H1 (cell line): Measurements from ENCODE around the gene MARS1. TPM values are rescaled to one million over a fixed set of nuclear protein-coding genes. Genes with fewer than 3 reads are reported as not detected.

Experiments
- CTCF ChIA-PET: fragments of 300-600 bp; sonication (Branson Sonifier 250); formaldehyde crosslinking; loops from one replicate; lab custom pipeline; 2021; ENCODE audit not compliant: partially characterized antibody; lab: Charles Lee
- POLR2A ChIA-PET: fragments of 300-600 bp; sonication (Branson Sonifier 250); formaldehyde crosslinking; loops from one replicate; lab custom pipeline; 2021; ENCODE audit warnings: inconsistent platforms; ENCODE audit not compliant: partially characterized antibody; lab: Charles Lee
- DNase-seq, 2 experiments: peaks; one replicate each; pipeline versions ENCODE4 v3.0.0 to v3.0.0-alpha.2; 2010 to 2022; ENCODE audit warnings: low spot score in 2 of 2, low read depth in 1 of 2, mixed read lengths in 1 of 2
- FAIRE-seq: peaks from 2 replicates; lab custom pipeline; 2011; peaks lifted over from hg19 to GRCh38; lab: Jason Lieb, UNC
- H2AFZ ChIP-seq: 2 replicates; pipeline ENCODE4 v1.8.1; 2012; ENCODE audit warnings: low read length, inconsistent platforms
- H2AK5ac ChIP-seq: 2 replicates; pipeline ENCODE4 v1.6.1; 2013; ENCODE audit warnings: low read depth, low read length
- H2BK120ac ChIP-seq: replicated peaks from 2 replicates; pipeline ENCODE3; 2013; ENCODE audit warnings: low read depth, low read length, inconsistent platforms
- H2BK12ac ChIP-seq: 2 replicates; pipeline ENCODE4 v1.6.1; 2013; ENCODE audit warnings: low read depth, low read length
- H2BK15ac ChIP-seq: 2 replicates; pipeline ENCODE4 v1.6.1; 2013; ENCODE audit warnings: low read length
- H2BK20ac ChIP-seq: 2 replicates; pipeline ENCODE4 v1.6.1; 2013; ENCODE audit warnings: low read length
- H2BK5ac ChIP-seq: 2 replicates; pipeline ENCODE4 v1.6.1; 2013; ENCODE audit warnings: low read depth, low read length
- H3K14ac ChIP-seq: 2 replicates; pipeline ENCODE4 v1.6.1; 2013; ENCODE audit warnings: inconsistent platforms; ENCODE audit not compliant: insufficient read length
- H3K18ac ChIP-seq: 2 replicates; pipeline ENCODE4 v1.6.1; 2013; ENCODE audit warnings: low read length; ENCODE audit errors: extremely low read depth
- H3K23ac ChIP-seq: 2 replicates; pipeline ENCODE4 v1.6.1; 2013; ENCODE audit warnings: inconsistent platforms; ENCODE audit not compliant: insufficient read length
- H3K23me2 ChIP-seq: 2 replicates; pipeline ENCODE4 v1.6.1; 2013; ENCODE audit warnings: low read depth, low read length
- H3K27ac ChIP-seq: 2 replicates; pipeline ENCODE4 v1.6.1; 2011; ENCODE audit warnings: low read depth, low read length, inconsistent platforms
- H3K27me3 ChIP-seq, 4 experiments: replicated peaks in 1 of 4; 1 replicate in 1 of 4; 2 replicates in 3 of 4; pipeline versions ENCODE4 v1.6.1 to v1.8.1; 2011 to 2013; ENCODE audit warnings: low read length in 3 of 4, mild to moderate bottlenecking in 3 of 4, inconsistent platforms in 2 of 4, mixed read lengths in 2 of 4, moderate library complexity in 1 of 4; ENCODE audit not compliant: control insufficient read depth in 3 of 4, insufficient read depth in 3 of 4; ENCODE audit errors: extremely low read depth in 1 of 4
- H3K36me3 ChIP-seq, 4 experiments: 2 replicates each; pipeline versions ENCODE4 v1.6.1 to v1.8.1; 2011 to 2013; ENCODE audit warnings: mild to moderate bottlenecking in 4 of 4, low read length in 3 of 4, moderate library complexity in 2 of 4, control low read depth in 1 of 4, inconsistent platforms in 1 of 4; ENCODE audit not compliant: insufficient read depth in 4 of 4, control insufficient read depth in 2 of 4
- H3K4ac ChIP-seq: replicated peaks from 2 replicates; pipeline ENCODE3; 2013; ENCODE audit warnings: low read length, low read depth, mixed read lengths, inconsistent platforms; ENCODE audit not compliant: insufficient read length
- H3K4me1 ChIP-seq, 4 experiments: replicated peaks in 1 of 4; 1 replicate in 1 of 4; 2 replicates in 3 of 4; pipeline versions ENCODE4 v1.6.1 to v1.8.1; 2011 to 2013; ENCODE audit warnings: low read length in 3 of 4, inconsistent platforms in 2 of 4, mixed read lengths in 1 of 4; ENCODE audit not compliant: insufficient read depth in 4 of 4, control insufficient read depth in 3 of 4
- H3K4me2 ChIP-seq, 2 experiments: 2 replicates each; pipeline versions ENCODE4 v1.6.1 to v1.8.1; 2011 to 2013; ENCODE audit warnings: low read depth in 2 of 2, low read length in 2 of 2, control low read depth in 1 of 2, inconsistent platforms in 1 of 2, mild to moderate bottlenecking in 1 of 2; ENCODE audit not compliant: insufficient read depth in 1 of 2
- H3K4me3 ChIP-seq, 4 experiments: fragments of 200-600, 300-600 bp in 1 of 4; sonication (generic), shearing (Covaris generic), sonication (Bioruptor Twin) in 1 of 4; 2 replicates each; pipeline versions ENCODE4 v1.5.1 to v1.8.1; 2011 to 2016; ENCODE audit warnings: low read length in 4 of 4, low read depth in 3 of 4, control low read depth in 2 of 4, inconsistent platforms in 2 of 4, mild to moderate bottlenecking in 2 of 4, mixed read lengths in 1 of 4, moderate library complexity in 1 of 4; ENCODE audit not compliant: insufficient read depth in 2 of 4; ENCODE audit errors: extremely low read depth in 1 of 4
- H3K56ac ChIP-seq: replicated peaks from 2 replicates; pipeline ENCODE3; 2013; ENCODE audit warnings: low read depth, mild to moderate bottlenecking, mixed read lengths, low read length, inconsistent platforms; ENCODE audit not compliant: insufficient read length
- H3K79me1 ChIP-seq: 2 replicates; pipeline ENCODE4 v1.6.1; 2013; ENCODE audit warnings: low read depth, low read length, control low read depth
- H3K79me2 ChIP-seq, 2 experiments: 2 replicates each; pipeline versions ENCODE4 v1.6.1 to v1.8.1; 2012 to 2013; ENCODE audit warnings: low read length in 2 of 2, mild to moderate bottlenecking in 2 of 2, inconsistent platforms in 1 of 2; ENCODE audit not compliant: insufficient read depth in 2 of 2, control insufficient read depth in 1 of 2
- H3K9ac ChIP-seq, 4 experiments: replicated peaks in 1 of 4; 1 replicate in 1 of 4; 2 replicates in 3 of 4; pipeline versions ENCODE4 v1.6.1 to v1.8.1; 2011 to 2013; ENCODE audit warnings: low read depth in 3 of 4, low read length in 3 of 4, control low read depth in 2 of 4, mild to moderate bottlenecking in 2 of 4, moderate library complexity in 2 of 4, inconsistent platforms in 1 of 4; ENCODE audit errors: extremely low read depth in 1 of 4
- H3K9me3 ChIP-seq, 2 experiments: 2 replicates each; pipeline versions ENCODE4 v1.6.1 to v1.8.1; 2012 to 2013; ENCODE audit warnings: mild to moderate bottlenecking in 2 of 2, moderate library complexity in 2 of 2, control low read depth in 1 of 2, inconsistent platforms in 1 of 2, low read depth in 1 of 2, low read length in 1 of 2, mixed read lengths in 1 of 2; ENCODE audit not compliant: insufficient read depth in 2 of 2
- H4K20me1 ChIP-seq, 2 experiments: replicated peaks in 1 of 2; 2 replicates each; pipeline versions ENCODE3 to v1.8.1; 2011 to 2013; ENCODE audit warnings: inconsistent platforms in 2 of 2, low read length in 2 of 2, mild to moderate bottlenecking in 1 of 2; ENCODE audit not compliant: insufficient read depth in 2 of 2, control insufficient read depth in 1 of 2
- H4K5ac ChIP-seq: 2 replicates; pipeline ENCODE4 v1.6.1; 2013; ENCODE audit warnings: low read length, low read depth, mixed read lengths, inconsistent platforms; ENCODE audit not compliant: insufficient read length
- H4K8ac ChIP-seq: 2 replicates; pipeline ENCODE4 v1.8.0; 2013; ENCODE audit warnings: mild to moderate bottlenecking, moderate library complexity, low read length, inconsistent platforms; ENCODE audit not compliant: insufficient read depth; ENCODE audit errors: extremely low read depth
- H4K91ac ChIP-seq: replicated peaks from 2 replicates; pipeline ENCODE3; 2013; ENCODE audit warnings: low read length, mixed read lengths, inconsistent platforms; ENCODE audit not compliant: insufficient read length
- ATF3 ChIP-seq: IDR thresholded peaks from 2 replicates; pipeline ENCODE4 v1.6.1; 2011; ENCODE audit warnings: low read depth, mild to moderate bottlenecking, low read length; ENCODE audit not compliant: insufficient read depth
- CHD2 ChIP-seq: IDR thresholded peaks from 2 replicates; pipeline ENCODE4 v1.6.1; 2012; ENCODE audit warnings: low read length, improper control_type of control experiment
- EZH2 ChIP-seq: fragments of 200-600 bp; sonication (generic); IDR thresholded peaks from 2 replicates; pipeline ENCODE4 v1.7.1; 2012; ENCODE audit warnings: low read depth, mild to moderate bottlenecking, moderate library complexity, low read length, inconsistent platforms; ENCODE audit not compliant: severe bottlenecking
- KDM5A ChIP-seq: fragments of 200-600 bp; IDR thresholded peaks from 2 replicates; pipeline ENCODE4 v1.7.1; 2012; ENCODE audit warnings: mild to moderate bottlenecking, low read length, inconsistent platforms, mixed read lengths
- PHF8 ChIP-seq: fragments of 200-600 bp; sonication (generic); conservative IDR thresholded peaks from 2 replicates; pipeline ENCODE4 v1.7.1; 2012; ENCODE audit warnings: low read depth, mild to moderate bottlenecking, inconsistent platforms, low read length, moderate library complexity
- RAD21 ChIP-seq, 2 experiments: IDR thresholded peaks in 1 of 2; conservative IDR thresholded peaks in 1 of 2; 2 replicates each; pipeline ENCODE4 v1.6.1; 2011; ENCODE audit warnings: low read depth in 2 of 2, low read length in 2 of 2, improper control_type of control experiment in 1 of 2, inconsistent platforms in 1 of 2, mild to moderate bottlenecking in 1 of 2, moderate library complexity in 1 of 2
- RNF2 ChIP-seq: fragments of 200-900, 300-1000 bp; sonication (generic); IDR thresholded peaks from 2 replicates; pipeline ENCODE4 v1.7.1; 2016; ENCODE audit warnings: borderline replicate concordance, low read depth, mild to moderate bottlenecking, antibody characterized with exemption, low read length; ENCODE audit not compliant: poor library complexity, severe bottlenecking; ENCODE audit errors: missing control alignments
- SIN3A ChIP-seq, 2 experiments: IDR thresholded peaks in 1 of 2; conservative IDR thresholded peaks in 1 of 2; 2 replicates each; pipeline ENCODE4 v1.6.1; 2011 to 2012; ENCODE audit warnings: low read length in 2 of 2, improper control_type of control experiment in 1 of 2, low read depth in 1 of 2, mild to moderate bottlenecking in 1 of 2
- SIRT6 ChIP-seq: IDR thresholded peaks from one replicate; pipeline ENCODE4 v1.7.1; 2012; ENCODE audit warnings: low read length, inconsistent platforms
- SP2 ChIP-seq: IDR thresholded peaks from 2 replicates; pipeline ENCODE4 v1.6.1; 2012; ENCODE audit warnings: mild to moderate bottlenecking, low read length, inconsistent platforms
- SRF ChIP-seq: IDR thresholded peaks from 2 replicates; pipeline ENCODE4 v1.6.1; 2011; ENCODE audit warnings: mild to moderate bottlenecking, low read depth, low read length, moderate library complexity
- TAF7 ChIP-seq: optimal IDR thresholded peaks from 2 replicates; pipeline ENCODE3; 2011; ENCODE audit warnings: low read depth, mild to moderate bottlenecking, inconsistent platforms, low read length, moderate library complexity, borderline replicate concordance
- WGBS, 2 experiments: shearing (Covaris generic) in 1 of 2; methylation state at CpG; one replicate each; pipeline versions ENCODE4 v1.1.6 to v1.1.7; 2013 to 2015; ENCODE audit warnings: low lambda C conversion rate in 2 of 2, mixed read lengths in 2 of 2, inconsistent platforms in 1 of 2, low coverage in 1 of 2, missing lambda C conversion rate in 1 of 2; ENCODE audit not compliant: insufficient replicate concordance in 2 of 2, insufficient coverage in 1 of 2, insufficient read length in 1 of 2; ENCODE audit errors: extremely low coverage in 1 of 2, missing lambda C conversion rate in 1 of 2; 5-methylcytosine and 5-hydroxymethylcytosine counted together
- polyA plus RNA-seq, 7 experiments: library from polyadenylated mRNA; depleted of rRNA in 3 of 7; stranded (reverse) in 5 of 7; unstranded in 2 of 7; fragments of >200 nt in 5 of 7; fragments of 200-250 nt in 2 of 7; gene quantifications; 1 replicate in 5 of 7; 2 replicates in 1 of 7; 4 replicates in 1 of 7; pipeline versions ENCODE4 v1.2.1 to v1.2.3, GENCODE V29; 2011 to 2013; ENCODE audit warnings: missing spikeins in 2 of 7, mixed read lengths in 2 of 7
- total RNA-seq: library from RNA; stranded (reverse); fragmentation: NEBNext Ultra II Directional; extraction: Animal tissue kit (Norgen Biotek cat#: 25700); gene quantifications from 2 replicates; pipeline ENCODE4 v1.2.1, GENCODE V29; 2021

MARS1 gene
- total and polyA plus RNA-seq, 2 of the 8 experiments (the other 6 are each of a cell fraction or from before 2014, with no cell fraction given): 194 to 407 TPM

GRCh38 chr12:57464569-57464968 lies 23.3 kb upstream of the MARS1 start:
- Histone ChIP-seq H2BK5ac (no peak overlapping the region), H2BK12ac (no peak overlapping the region), H2BK120ac (no peak overlapping the region), H3K27me3 (no peaks in the 10 kb centered on the region), H3K9ac (no peak overlapping the region), H3K4ac (no peak overlapping the region), H3K56ac (no peak overlapping the region), H3K27ac (no peak overlapping the region), H3K79me2 (peaks cover 0 to 4% of the 10 kb centered on the region in 2 experiments; a peak in 1 of 4 replicates), H3K18ac (no peak overlapping the region), H2AFZ (no peak overlapping the region), H2BK15ac (no peak overlapping the region), H4K20me1 (peaks cover 0 to 2% of the 10 kb centered on the region in 2 experiments), H4K91ac (no peak overlapping the region), H4K5ac (no peak overlapping the region), H3K4me2 (no peak overlapping the region), H3K4me1 (peaks cover 0 to 4% (median 0%) of the 10 kb centered on the region in 4 experiments; a peak in 1 of 7 replicates), H3K23ac (no peak overlapping the region), H3K79me1 (no peaks in the 10 kb centered on the region), H3K4me3 (no peak overlapping the region), H2AK5ac (no peak overlapping the region), H3K14ac (no peak overlapping the region), H3K9me3 (no peaks in the 10 kb centered on the region), H3K23me2 (peaks cover 4% of the 10 kb centered on the region; the same call in 1 of the 2 replicates), H4K8ac (no peak overlapping the region), H3K36me3 (peaks cover 0 to 11% (median 4%) of the 10 kb centered on the region in 4 experiments; a peak in 5 of 8 replicates), H2BK20ac (no peak overlapping the region)
- DNase-seq (no peak), FAIRE-seq (no peak)
- 94% methylated on average over 12 of the region's 12 CpGs; no CpG with 5 or more reads in 1 of the 2 experiments for WGBS, 2 experiments
- CTCF ChIA-PET: interaction anchor here (1.0 to 18.5 kb wide), 3 partner anchors 9 to 157 kb away, joined by 3 to 441 read pairs (median 4); partner anchors contain the start of genes ARHGAP9, INHBE and MARS1
- POLR2A ChIA-PET: interaction anchor here (4.8 kb wide), 1 partner anchor 10 kb away, joined by 25 read pairs; the partner anchor contains the start of gene INHBE
- TF ChIP-seq RNF2 (no peak), SIN3A (conservative IDR thresholded peaks at IDR 0.05 in 1 of 2, IDR thresholded peaks at IDR 0.05 in 1 of 2; ENCODE audit: low read depth in 1 of 2, low read length in 2 of 2) (no peak), KDM5A (no peak), SRF (no peak), SP2 (no peak), SIRT6 (no peak), EZH2 (no peak), RAD21 (IDR thresholded peaks at IDR 0.05 in 1 of 2, conservative IDR thresholded peaks at IDR 0.05 in 1 of 2; ENCODE audit: low read depth in 2 of 2, low read length in 2 of 2) (no peak), CHD2 (no peak), PHF8 (no peak), TAF7 (no peak), ATF3 (no peak)
